DMS53 treated with DMSO at 0.1 percent for 48 hours (cell line): ENCODE results near the gene TDRD15.
"Not testable (repeated sequence)": the region's sequence is repeated elsewhere in the genome, so short reads cannot be mapped to it uniquely, and the experiment has no call there.

Experiments used
- DNase-seq: peaks from one replicate; lab custom pipeline; 2025; ENCODE audit not compliant: unreplicated experiment; lab: John Stamatoyannopoulos, UW

Gene TDRD15

GRCh38 chr2:21123473-21124393 is at the start of gene TDRD15:
TDRD15 (plus strand) TSS chr2:21123968; CDS start chr2:21137468, 13,500 bp downstream.
- DNase-seq, result no peak

GRCh38 chr2:21078296-21078695 is 45.5 kb upstream of the TDRD15 start:
- no peak for DNase-seq

GRCh38 chr2:21083482-21083881 is 40.3 kb upstream of the TDRD15 start:
- no peak for DNase-seq

DNA sequence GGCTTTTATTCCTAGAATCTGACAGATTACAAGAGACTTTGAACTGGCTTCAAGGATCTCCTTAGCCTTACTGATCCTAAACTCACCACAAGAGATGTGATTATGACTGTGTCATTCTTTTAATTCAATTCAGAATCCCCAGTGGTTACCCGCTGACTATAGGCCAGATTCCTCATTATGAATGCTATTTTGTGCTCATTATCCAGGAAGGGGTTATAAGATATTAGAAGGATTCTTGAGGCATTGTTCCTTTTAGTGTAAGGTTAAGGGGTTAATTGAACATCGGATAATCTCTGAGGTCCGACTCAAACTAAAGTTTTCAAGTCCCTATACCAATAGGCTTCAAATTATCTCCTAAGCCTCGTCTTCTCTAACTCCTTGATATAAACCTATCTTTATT is 39.4 kb upstream of the TDRD15 start:
- DNase-seq, result no peak

DNA sequence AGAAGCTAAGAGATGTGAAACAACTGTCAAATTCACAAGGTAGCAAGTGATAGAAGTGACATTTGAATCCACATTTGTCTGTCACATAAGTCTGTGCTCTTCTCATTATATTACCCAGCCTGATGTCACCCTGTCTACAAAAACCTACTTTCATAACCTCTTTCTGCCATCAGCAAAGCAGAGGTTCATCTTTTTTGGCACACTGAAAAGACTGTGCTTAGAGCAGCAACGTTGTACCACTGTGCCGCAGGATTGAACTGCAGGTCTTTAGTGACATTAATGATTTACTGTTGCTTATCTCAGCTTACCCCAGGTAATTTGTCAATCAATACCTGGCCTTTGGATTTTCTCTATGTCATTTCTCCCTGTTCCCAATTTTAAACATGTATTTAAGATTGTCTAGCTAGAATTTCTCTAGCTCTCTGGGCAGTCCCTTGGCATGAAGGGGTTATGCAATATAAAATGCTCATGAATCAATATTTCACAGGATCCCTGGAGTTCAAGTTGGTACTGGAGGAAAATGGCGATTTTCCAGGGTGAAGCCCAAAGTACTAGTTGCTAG is 31.4 kb upstream of the TDRD15 start:
- no peak for DNase-seq

GRCh38 chr2:21095178-21095577 is 28.6 kb upstream of the TDRD15 start:
- DNase-seq, result no peak

GRCh38 chr2:21095714-21096113 is 28.1 kb upstream of the TDRD15 start:
- DNase-seq, result no peak

GRCh38 chr2:21096458-21096857 is 27.3 kb upstream of the TDRD15 start:
- DNase-seq, result no peak

DNA sequence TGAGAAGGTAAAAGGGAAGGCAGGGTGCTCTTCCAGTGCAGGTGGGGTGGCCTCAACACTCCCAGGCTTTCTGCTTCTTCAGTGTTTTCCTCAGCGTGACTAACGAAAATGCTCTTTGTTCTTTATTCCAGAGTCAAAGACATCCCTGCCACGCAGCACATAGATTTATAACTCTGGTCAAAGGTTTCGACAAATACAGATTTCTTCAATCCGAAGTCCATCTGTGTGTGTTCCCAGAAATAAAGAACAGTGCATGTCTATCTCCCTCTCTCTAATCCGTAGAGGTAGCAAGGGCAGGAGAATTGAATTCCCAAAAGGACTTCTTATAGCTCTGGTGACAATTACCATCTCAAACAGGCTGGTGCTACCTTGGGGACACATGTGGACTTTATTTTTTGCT is 26.4 kb upstream of the TDRD15 start:
- no peak for DNase-seq

GRCh38 chr2:21098294-21098693 is 25.5 kb upstream of the TDRD15 start:
- DNase-seq, result no peak

- no peak for DNase-seq
Observed at GRCh38 chr2:21099281-21099907, 24.4 kb upstream of the TDRD15 start.

GRCh38 chr2:21101514-21102155 is 22.1 kb upstream of the TDRD15 start:
- not testable (repeated sequence) for DNase-seq

DNA sequence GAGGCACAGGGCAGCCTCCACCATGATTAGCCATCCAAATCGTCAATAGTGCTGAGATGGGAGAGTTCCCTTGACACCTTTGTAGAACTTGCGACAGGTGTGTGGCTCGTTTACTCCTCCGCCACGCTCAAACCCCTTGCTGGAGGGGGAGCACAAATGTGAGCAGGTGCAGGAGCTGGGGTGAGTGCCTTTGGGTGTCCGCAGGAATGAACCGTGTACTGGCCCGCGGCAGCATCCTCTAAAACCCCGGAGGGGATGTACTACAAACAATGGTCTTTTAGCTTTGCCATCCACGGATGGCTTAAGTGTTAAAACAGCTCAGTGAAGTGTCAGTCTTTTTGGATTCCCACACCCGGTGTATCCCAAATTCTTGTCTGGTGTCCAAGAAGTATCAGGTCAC is 21.4 kb upstream of the TDRD15 start:
- DNase-seq, result no peak

DNA sequence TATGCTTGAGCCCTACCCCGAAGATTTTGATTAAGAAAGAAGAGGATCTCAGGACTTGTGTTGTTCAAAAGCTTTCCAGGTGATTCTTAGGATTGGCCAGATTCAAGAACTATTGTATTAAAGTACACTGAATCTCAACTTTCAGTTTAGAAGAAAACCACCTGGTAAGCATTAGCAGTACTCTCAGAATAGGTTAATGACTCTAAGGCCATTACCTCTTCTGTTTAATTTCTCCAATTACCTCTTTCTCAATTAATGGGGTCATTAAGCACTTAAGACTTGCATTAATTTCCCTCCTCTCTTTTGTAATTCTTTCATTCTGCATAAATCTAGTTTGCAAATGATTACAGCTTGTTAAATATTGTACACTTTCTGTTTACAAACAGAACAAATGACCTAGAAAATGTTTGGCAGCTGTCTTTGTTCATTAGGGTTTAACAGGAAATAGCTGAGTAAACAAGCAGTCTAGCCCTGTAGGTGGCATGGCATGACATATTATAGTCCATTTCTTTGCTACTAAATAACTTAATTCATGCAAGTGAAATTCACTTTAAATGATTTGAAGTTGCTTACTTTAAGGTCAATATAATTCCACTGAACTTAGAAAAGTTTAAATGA is 20.4 kb upstream of the TDRD15 start:
- DNase-seq, result peak; percentile 57

GRCh38 chr2:21104030-21104660 is 19.6 kb upstream of the TDRD15 start:
- no peak for DNase-seq

- DNase-seq, result no peak
Observed at GRCh38 chr2:21111012-21111411, 12.8 kb upstream of the TDRD15 start.

GRCh38 chr2:21117688-21118087 is 6.1 kb upstream of the TDRD15 start:
- no peak for DNase-seq

GRCh38 chr2:21118302-21118920 is 5.4 kb upstream of the TDRD15 start:
- peak; percentile 42 for DNase-seq

GRCh38 chr2:21131861-21132260 is 8.1 kb downstream of the TDRD15 start:
- no peak for DNase-seq

DNA sequence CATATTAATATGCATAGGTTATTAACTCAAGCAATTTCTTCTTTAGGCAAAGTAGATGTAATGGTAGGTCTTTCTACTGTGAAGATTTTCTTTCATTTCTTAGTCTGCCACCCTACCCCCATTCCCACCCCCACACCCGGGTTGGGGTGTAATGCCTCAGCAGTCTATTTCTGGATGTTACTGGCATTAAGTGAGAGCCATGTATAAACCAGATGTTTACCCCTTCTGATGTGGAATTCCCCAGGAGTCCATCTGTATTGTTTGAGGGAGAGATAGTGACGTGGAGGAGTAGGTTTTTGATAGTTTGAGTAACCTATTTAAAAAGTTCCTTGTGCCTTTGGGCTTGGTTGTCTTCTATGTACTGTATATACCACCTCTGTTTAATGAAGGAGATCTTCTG is 11.8 kb downstream of the TDRD15 start:
- DNase-seq, result no peak
